Measurements from ENCODE around the gene NAT10.

NAT10 gene

GRCh38 chr11:34148504-34149165, 43.2 kb downstream of the NAT10 start:
- in situ Hi-C loops (cut with MboI; ENCODE audit: low sequenced_read_pairs): no loop called here

- in situ Hi-C loops (cut with MboI; ENCODE audit: low sequenced_read_pairs): no loop called here
These were observed 43.8 kb downstream of the NAT10 start for GRCh38 chr11:34149274-34149673.

DNA sequence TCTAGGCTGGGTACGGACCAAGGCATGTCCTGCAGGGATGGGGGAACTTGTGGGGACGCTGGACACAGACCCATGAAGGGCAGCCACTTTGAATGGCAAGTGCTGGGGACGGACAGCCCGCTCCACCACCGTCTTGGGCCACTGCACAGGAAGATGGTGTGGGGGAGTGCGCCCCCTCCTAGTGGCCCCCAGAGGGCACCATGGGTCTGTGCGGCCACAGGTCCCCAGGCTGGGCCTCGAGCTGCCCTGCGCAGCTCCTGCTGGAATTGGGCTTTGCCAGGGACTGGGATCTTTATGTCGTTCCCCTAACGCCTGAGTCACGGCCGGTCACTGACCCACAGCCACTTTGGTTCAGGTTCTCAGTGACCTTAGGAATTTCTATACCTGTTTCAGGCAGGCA, 44.4 kb downstream of the NAT10 start:
- in situ Hi-C loops (cut with MboI; ENCODE audit: low sequenced_read_pairs): loop anchor here (25.0 kb wide), 2 partner anchors 338 to 738 kb away; no protein-coding TSS in a partner anchor

DNA sequence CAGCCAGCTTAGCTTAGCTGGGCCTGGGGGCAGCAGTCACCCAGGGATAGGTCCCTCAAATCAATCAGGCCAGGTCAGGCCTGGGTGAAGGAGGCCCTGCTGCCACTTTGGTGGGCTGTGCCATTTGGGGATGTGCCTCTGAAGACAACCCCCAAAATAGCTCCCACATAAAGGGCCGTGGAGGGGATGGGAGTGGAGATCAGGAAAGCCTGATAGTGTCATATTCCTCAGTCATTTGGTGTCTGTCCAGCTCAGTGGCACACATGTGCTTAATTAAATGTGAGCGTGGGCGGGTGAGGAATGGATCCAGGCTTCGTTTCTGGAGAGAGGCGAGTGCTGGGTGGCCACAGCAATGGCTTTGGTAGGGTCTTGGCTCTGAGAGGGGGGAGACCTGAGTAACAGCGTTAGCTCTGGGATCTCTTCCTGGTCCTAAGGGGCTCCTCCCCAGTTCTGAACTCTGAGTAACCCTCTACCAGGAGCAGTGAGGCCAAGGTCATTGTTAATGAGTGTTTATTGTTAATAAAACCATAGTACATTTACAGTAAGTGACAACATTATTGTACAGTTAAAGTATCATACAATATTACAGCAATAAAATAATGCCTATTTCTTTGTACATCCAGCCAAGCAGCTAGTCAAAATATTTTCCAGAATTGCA, 45.2 kb downstream of the NAT10 start:
- in situ Hi-C loops (cut with MboI; ENCODE audit: low sequenced_read_pairs): loop anchor here (25.0 kb wide), 2 partner anchors 337 to 737 kb away; no protein-coding TSS in a partner anchor

GRCh38 chr11:34151166-34151565, 45.7 kb downstream of the NAT10 start:
- in situ Hi-C loops (cut with MboI; ENCODE audit: low sequenced_read_pairs): loop anchor here (25.0 kb wide), 2 partner anchors 336 to 736 kb away; no protein-coding TSS in a partner anchor

DNA sequence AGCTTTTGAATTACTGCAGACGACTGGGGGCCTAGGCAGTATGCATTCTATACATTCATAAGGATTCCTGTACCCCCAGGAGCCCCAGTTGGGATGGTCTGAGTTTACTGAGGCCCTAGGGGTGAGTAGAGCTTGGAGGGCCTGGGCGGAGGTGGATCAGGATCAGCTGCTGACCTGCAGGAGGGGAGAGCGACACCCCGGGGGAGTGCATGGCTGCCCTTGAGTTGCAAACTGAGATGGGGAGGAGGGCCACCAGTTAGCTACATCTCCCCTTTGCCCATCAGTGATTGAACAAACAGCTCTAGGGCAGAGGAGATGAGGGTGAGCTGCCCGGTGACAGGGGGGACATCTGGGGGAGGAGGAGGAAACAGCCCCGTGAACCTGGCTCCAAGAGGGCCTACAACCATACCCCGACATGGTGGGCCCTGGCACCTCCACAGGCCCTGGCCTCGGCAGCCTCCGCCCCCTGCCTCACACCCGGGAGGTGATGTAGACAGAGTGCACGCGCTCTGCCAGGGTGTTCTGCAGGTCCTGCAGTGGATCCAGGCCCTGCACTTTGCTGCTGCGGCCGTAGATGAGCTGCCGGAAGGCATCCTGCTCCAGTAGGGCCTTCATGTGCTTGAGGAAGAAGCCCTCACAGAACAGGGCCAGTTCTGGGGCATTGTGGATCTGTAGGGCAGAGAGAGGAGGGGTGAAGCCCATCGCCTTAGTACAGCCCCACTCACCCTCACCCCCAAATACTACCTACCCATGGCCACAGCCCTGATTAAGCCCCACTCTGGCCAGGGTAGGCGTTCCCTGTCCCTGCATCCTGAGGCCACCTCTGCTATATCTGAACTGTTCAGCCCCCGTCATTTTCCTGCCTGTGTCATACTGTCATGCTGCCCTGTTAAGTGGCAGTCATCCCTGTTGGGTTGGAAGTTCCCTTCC, 46.8 kb downstream of the NAT10 start:
- in situ Hi-C loops (cut with MboI; ENCODE audit: low sequenced_read_pairs): loop anchor here (25.0 kb wide), 2 partner anchors 335 to 735 kb away; no protein-coding TSS in a partner anchor

GRCh38 chr11:34154059-34154875, 48.8 kb downstream of the NAT10 start:
- in situ Hi-C loops (cut with MboI; ENCODE audit: low sequenced_read_pairs): loop anchor here (25.0 kb wide), 2 partner anchors 333 to 733 kb away; no protein-coding TSS in a partner anchor

GRCh38 chr11:34155057-34155756, 49.8 kb downstream of the NAT10 start:
- in situ Hi-C loops (cut with MboI; ENCODE audit: low sequenced_read_pairs): loop anchor here (25.0 kb wide), 2 partner anchors 332 to 732 kb away; no protein-coding TSS in a partner anchor

DNA sequence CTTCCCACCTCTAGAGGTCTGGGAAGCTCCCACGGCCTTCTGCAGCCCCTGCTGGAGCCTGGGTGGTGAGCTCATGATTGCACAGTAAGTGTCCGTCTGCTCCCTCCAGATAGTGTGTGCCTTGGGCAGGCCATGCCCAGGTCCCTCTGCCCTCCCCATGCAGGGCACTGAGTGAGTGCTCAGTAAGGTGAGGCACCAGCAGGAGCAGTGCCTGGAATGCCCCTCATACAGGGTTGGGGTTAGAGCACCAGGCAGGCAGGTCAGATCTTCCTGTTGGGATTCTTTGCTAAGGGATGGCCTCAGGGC, 50.3 kb downstream of the NAT10 start:
- in situ Hi-C loops (cut with MboI; ENCODE audit: low sequenced_read_pairs): loop anchor here (25.0 kb wide), 2 partner anchors 332 to 732 kb away; no protein-coding TSS in a partner anchor

- in situ Hi-C loops (cut with MboI; ENCODE audit: low sequenced_read_pairs): loop anchor here (25.0 kb wide), 2 partner anchors 330 to 730 kb away; no protein-coding TSS in a partner anchor
These were observed 51.7 kb downstream of the NAT10 start for GRCh38 chr11:34157163-34157562.

DNA sequence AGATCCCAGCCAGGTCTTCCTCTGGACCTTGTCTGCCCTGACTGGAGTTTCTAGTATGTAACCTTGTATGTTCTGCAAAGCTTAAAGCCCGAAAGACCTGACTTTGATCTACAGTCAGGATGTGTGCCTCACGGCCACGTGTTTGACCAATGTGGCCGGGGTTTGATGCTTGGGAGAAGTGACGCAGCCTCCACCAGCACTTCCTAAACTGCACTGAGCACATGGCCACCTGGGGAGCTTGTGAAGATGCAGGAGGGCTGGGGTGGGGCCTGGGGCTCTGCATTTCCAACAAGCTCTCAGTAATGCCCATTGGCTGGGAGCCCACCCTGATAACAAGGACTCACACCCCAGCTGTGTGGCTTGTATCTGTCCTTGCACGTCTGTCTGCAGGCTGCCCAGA, 53.2 kb downstream of the NAT10 start:
- in situ Hi-C loops (cut with MboI; ENCODE audit: low sequenced_read_pairs): loop anchor here (25.0 kb wide), 2 partner anchors 329 to 729 kb away; no protein-coding TSS in a partner anchor

- in situ Hi-C loops (cut with MboI; ENCODE audit: low sequenced_read_pairs): loop anchor here (25.0 kb wide), 2 partner anchors 327 to 727 kb away; no protein-coding TSS in a partner anchor
These were observed 54.8 kb downstream of the NAT10 start for GRCh38 chr11:34160049-34160721.

- in situ Hi-C loops (cut with MboI; ENCODE audit: low sequenced_read_pairs): loop anchor here (25.0 kb wide), 2 partner anchors 327 to 727 kb away; no protein-coding TSS in a partner anchor
These were observed 55.4 kb downstream of the NAT10 start for GRCh38 chr11:34160791-34161190.

GRCh38 chr11:34161361-34161760, 55.9 kb downstream of the NAT10 start:
- in situ Hi-C loops (cut with MboI; ENCODE audit: low sequenced_read_pairs): loop anchor here (25.0 kb wide), 2 partner anchors 326 to 726 kb away; no protein-coding TSS in a partner anchor

GRCh38 chr11:34161812-34162492, 56.5 kb downstream of the NAT10 start:
- in situ Hi-C loops (cut with MboI; ENCODE audit: low sequenced_read_pairs): loop anchor here (25.0 kb wide), 2 partner anchors 325 to 725 kb away; no protein-coding TSS in a partner anchor

DNA sequence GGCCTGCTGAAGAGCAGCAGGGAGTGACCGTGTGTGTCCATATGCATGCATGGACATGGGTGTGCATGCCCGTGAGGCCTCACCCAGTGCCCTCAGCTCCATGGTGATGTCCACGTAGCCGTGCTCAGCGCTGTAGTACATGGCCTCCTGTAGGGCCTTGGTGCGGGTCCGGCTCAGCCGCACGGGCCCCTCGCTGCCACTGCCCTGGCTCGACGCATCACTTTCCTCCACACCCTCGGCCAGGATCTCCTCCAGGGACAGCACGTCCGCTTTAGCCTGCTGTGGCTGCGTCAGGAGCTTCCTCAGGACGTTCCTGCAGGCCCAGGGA, 57.0 kb downstream of the NAT10 start:
- in situ Hi-C loops (cut with MboI; ENCODE audit: low sequenced_read_pairs): loop anchor here (25.0 kb wide), 2 partner anchors 325 to 725 kb away; no protein-coding TSS in a partner anchor

DNA sequence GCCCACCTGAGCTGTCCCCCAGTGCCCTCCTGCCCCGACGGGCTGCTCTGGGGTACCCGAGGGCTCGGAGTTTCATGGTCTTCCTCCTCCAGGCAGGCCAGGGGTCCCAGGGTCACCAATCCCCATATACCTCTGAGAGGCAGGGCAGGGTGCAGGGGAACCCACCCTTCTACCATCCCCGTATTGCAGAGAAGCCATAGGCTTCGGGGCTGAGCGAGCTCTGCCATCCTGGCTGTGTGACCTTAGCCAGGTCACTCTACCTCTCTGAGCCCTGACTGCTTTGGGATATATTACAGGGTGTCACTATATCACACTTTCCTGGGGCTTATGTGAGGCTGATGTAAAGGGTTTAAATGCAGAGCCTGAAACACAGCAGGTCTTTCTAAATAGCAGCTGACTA, 57.4 kb downstream of the NAT10 start:
- in situ Hi-C loops (cut with MboI; ENCODE audit: low sequenced_read_pairs): loop anchor here (25.0 kb wide), 2 partner anchors 324 to 724 kb away; no protein-coding TSS in a partner anchor

- in situ Hi-C loops (cut with MboI; ENCODE audit: low sequenced_read_pairs): loop anchor here (25.0 kb wide), 2 partner anchors 322 to 722 kb away; no protein-coding TSS in a partner anchor
These were observed 59.7 kb downstream of the NAT10 start for GRCh38 chr11:34165121-34165520.

Data from HL-60/S4 treated with retinoic acid at 250 ng/mL for 4 days and 3 days (cell line).